NAMALWA (cell line): ENCODE measurements around the gene GGT6.

ENCODE experiments used
- DNase-seq: peaks from one replicate; pipeline ENCODE4 v3.0.0-alpha.2; 2015; ENCODE audit warnings: low spot score

GGT6 gene

GRCh38 chr17:4574448-4575045 is 14.2 kb upstream of the GGT6 start:
- DNase-seq: no peak

GRCh38 chr17:4573669-4574068 is 13.3 kb upstream of the GGT6 start:
- DNase-seq: peak; percentile 33

GRCh38 chr17:4573115-4573514 is 12.7 kb upstream of the GGT6 start:
- DNase-seq: no peak

GRCh38 chr17:4572131-4572530 is 11.8 kb upstream of the GGT6 start:
- DNase-seq: no peak

- DNase-seq: no peak
Measured at GRCh38 chr17:4569591-4569990, 9.2 kb upstream of the GGT6 start.

- DNase-seq: peak; percentile 61
Measured at GRCh38 chr17:4566785-4567184, 6.4 kb upstream of the GGT6 start.

- DNase-seq: peak; percentile 77
Measured at GRCh38 chr17:4565209-4566141, 5.1 kb upstream of the GGT6 start.

- DNase-seq: no peak
Measured at GRCh38 chr17:4562015-4562969, 1.9 kb upstream of the GGT6 start.

- DNase-seq: no peak
Measured at GRCh38 chr17:4560837-4561256, 470 bp upstream of the GGT6 start.

GRCh38 chr17:4559966-4560365 is 411 bp downstream of the GGT6 start:
- no peak for DNase-seq

- no peak for DNase-seq
Measured at GRCh38 chr17:4559139-4559791, 1.1 kb downstream of the GGT6 start.

- no peak for DNase-seq
Measured at GRCh38 chr17:4558347-4558971, 1.9 kb downstream of the GGT6 start.

- no peak for DNase-seq
Measured at GRCh38 chr17:4557626-4558346, 2.6 kb downstream of the GGT6 start.

- no peak for DNase-seq
Measured at GRCh38 chr17:4556996-4557395, 3.4 kb downstream of the GGT6 start.

GRCh38 chr17:4555873-4556759 is 4.3 kb downstream of the GGT6 start:
- no peak for DNase-seq

- DNase-seq: peak; percentile 89
Measured at GRCh38 chr17:4554997-4555799, 5.2 kb downstream of the GGT6 start, which contains the start of gene MYBBP1A. TSS of gene MYBBP1A (minus strand) at chr17:4555384. CDS start at chr17:4555324, 60 bp downstream.

GRCh38 chr17:4554441-4554996 is 5.9 kb downstream of the GGT6 start:
- DNase-seq: no peak

- DNase-seq: no peak
Measured at GRCh38 chr17:4553669-4554068, 6.7 kb downstream of the GGT6 start.
